ENCODE measurements around the gene TRIM15.
"Not testable (repeated sequence)": the region's sequence is repeated elsewhere in the genome, so short reads cannot be mapped to it uniquely, and the experiment has no call there.

Gene TRIM15

GRCh38 chr6:30163090-30163917 is at the start of gene TRIM15:
TSS of gene TRIM15 (plus strand) at chr6:30163546. CDS start at chr6:30163685, 139 bp downstream.
- DNase-seq: peak; percentile 51

GRCh38 chr6:30113841-30114240 is 49.5 kb upstream of the TRIM15 start:
- no peak for DNase-seq

- no peak for DNase-seq
These were observed 46.6 kb upstream of the TRIM15 start for GRCh38 chr6:30116724-30117123.

DNA sequence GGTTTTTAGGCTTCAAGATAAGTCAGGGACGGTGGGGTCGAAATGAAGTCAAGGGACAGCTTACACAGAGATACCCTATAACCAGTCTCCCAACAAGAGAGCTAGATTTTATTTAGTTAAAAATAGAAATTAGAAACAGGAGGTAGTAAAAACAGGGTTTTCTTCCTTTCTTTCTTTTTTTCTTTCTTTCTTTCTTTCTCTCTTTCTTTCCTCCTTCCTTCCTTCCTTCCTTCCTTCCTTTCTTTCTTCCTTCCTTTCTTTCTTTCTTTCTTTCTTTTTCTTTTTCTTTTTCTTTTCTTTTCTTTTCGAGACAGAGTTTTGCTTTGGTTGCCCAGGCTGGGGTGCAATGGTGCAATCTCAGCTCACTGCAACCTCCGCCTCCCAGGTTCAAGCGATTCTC is 44.7 kb upstream of the TRIM15 start:
- not testable (repeated sequence) for DNase-seq

GRCh38 chr6:30121446-30122366 is 41.6 kb upstream of the TRIM15 start:
- no peak for DNase-seq

DNA sequence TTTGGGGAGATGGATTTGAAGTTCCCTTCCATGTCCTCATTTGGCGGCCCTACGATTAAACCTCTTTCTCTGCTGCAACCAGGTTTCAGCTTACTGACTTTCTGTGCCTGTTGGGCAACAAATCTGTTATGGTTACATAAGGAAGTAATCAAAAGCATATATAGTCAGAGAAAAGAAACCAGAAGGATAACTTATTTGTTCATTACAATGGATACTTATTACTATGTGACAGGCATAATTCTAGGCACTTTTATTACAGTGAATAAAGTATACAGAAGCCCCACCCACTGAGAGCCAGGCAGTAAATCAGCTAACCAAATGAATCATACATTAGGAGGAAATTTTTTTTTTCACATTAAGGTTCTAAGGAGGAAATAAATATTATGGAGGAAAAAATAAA is 40.8 kb upstream of the TRIM15 start:
- DNase-seq: no peak

DNA sequence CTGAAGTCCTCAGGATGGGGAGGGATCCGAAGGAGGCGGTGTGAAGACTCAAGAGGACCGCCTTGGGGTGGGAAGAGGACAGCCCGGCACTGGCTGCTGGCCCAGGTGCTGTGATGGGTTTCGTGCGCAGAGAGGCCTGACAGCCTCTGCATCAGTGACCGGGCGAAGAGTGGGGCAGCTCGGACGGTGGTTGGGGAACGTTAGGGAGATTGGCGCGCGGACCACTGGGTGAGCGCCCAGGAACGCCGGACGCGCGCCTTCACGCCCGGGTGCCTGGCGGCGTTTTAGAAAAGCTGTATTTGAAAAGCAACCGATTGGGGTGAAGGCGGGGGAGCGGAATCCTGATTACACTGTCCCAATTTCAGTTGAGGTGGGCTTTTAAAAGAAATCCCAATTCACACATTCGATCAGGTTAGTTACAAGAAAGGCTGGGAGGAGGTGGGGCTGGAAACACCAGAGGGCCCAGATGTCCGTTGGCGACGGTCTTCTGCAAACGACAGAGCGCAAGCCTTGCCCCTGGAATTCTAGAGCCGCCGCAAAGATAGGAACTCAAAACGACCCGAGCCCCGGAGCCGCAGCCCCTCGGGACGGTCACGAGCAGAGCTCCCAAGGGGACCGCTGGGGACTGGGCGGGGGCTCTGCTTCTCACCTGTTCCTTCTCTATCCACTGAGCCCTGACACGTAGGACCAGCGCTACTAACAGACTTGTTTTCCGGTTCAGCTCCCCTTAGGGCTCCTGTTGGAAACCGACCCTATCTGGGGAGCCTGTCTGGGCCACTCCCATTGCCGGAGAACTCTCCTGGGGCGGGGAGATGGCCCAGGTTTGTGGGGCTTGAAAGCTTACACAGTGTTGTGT is 35.9 kb upstream of the TRIM15 start:
- DNase-seq: no peak

GRCh38 chr6:30129265-30130178 is 33.8 kb upstream of the TRIM15 start:
- DNase-seq: no peak

GRCh38 chr6:30130179-30130679 is 33.1 kb upstream of the TRIM15 start:
- no peak for DNase-seq

DNA sequence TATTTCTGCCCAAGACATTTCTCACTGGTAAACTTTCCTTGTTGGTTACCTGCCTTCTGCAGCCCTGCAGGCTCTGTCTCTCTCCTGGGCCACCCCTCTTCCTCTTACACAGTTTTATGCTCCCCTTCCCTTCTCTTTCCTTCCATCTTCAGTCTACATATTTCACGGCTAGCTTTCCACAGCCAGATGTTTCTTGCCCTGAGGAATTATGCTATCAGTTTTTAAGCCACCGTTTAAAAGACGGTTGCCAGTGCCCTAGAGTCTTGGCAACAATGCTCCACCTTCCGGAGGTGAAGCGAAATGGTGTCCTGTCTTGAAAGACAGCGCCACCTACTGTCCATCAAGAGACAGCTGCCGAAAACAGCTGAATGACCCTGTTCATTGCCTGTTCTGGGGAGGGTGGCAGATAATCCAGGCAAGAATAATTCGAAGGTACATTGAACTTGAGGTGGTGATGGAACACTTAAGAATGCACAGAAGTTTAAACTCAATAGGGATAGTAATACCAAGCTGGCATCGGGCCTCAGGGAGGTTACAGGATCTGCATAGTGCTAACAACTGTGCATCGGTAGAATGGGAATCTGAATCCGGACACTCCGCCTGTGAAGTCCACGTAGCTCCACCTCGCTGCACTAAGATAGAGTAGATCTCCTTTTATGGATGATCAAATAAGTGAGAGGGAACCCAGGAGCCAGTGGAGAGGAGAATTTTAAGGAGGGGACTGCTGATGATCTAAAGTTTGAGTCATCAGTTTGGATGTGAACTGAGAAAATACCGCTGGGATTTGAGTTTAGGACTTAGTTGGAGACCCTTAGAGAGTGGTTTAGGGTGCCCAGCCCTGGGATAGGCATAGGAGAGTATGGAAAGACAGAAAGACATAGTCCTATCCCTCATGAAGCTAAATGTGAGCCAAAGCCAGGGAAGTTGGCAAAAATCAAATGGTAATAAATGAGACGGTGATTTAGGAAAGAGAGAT is 32.2 kb upstream of the TRIM15 start:
- peak; percentile 60 for DNase-seq

- DNase-seq: no peak
These were observed 31.3 kb upstream of the TRIM15 start for GRCh38 chr6:30131947-30132497.

GRCh38 chr6:30135147-30135546 is 28.2 kb upstream of the TRIM15 start:
- DNase-seq: no peak

GRCh38 chr6:30135757-30136156 is 27.6 kb upstream of the TRIM15 start, which contains the start of gene TRIM40:
TSS of gene TRIM40 (plus strand) at chr6:30136140. CDS start at chr6:30137037, 897 bp downstream.
- DNase-seq: no peak

DNA sequence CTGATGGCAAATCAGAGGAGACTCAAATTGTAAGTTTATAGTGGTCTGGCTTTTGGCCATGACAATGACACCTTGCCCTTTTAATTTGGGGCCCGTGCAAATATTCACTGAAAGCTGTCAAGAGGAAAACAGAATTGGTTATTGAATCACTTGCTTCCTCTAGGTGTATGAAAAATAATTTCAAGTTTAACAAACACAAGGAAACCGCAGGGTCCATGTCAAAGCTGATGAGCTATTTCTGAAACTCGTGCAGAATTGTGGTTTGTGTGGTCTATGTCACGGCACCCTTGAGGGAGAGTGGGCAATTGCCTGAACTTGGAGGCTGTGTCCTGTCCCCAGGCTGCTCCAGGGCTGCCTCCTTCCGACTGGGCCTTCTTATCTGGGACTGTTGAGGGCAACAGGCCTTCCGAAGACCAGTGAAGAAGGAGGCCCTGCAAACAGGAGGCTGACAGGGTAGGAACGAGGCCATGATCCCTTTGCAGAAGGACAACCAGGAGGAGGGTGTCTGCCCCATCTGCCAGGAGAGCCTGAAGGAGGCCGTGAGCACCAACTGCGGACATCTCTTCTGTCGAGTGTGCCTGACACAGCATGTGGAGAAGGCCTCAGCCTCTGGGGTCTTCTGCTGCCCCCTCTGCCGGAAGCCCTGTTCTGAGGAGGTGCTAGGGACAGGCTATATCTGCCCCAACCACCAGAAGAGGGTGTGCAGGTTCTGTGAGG is 26.6 kb upstream of the TRIM15 start:
- DNase-seq: no peak

- not testable (repeated sequence) for DNase-seq
These were observed 23.1 kb upstream of the TRIM15 start for GRCh38 chr6:30140240-30140639.

GRCh38 chr6:30142665-30143064 is 20.7 kb upstream of the TRIM15 start:
- DNase-seq: no peak

- no peak for DNase-seq
These were observed 19.6 kb upstream of the TRIM15 start for GRCh38 chr6:30143780-30144179.

DNA sequence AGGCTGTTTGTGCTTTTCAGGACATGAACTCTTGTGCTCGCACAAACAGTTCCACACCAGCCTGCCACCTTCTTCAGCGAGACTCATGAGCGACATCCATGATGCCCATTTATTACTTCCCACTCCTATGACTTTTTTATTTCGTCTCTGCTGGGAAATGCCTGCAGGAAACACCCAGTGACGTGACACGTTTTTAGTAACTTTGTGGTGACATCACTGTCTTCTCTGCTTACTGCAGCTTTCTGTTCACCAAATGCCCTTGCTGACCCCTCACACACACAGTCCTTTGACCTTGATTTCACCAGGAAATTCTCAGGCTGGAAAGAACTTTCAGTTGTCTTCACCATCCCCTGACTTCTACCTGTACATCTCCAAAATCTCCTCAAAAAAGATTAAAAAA is 18.5 kb upstream of the TRIM15 start:
- DNase-seq: no peak

DNA sequence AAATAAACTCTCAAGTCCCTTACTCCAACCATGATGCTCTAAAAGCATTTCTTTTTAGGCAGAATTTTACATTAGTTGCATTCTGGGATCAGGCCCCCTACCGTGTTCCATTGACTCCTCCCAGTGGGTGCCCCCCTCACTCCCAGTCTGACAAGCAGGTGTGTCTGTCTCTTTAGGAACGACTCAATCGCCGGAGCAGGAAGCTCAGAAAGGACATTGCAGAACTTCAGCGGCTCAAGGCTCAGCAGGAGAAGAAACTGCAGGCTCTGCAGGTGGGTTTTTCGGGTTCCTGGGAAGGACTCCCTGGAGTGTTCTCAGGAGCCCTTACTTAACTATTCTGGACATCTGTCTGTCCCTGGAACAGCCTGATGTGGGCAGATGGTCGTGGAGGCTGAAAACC is 17.5 kb upstream of the TRIM15 start:
- DNase-seq: no peak

Measured in activated naive CD4-positive, alpha-beta T cell treated with anti-CD3 and anti-CD28 coated beads, Interleukin-2, amount 50 U/mL, for 16 hours (primary cell).